OCI-LY1 (cell line): ENCODE results near the gene ACTG1.

ENCODE experiments used
- CTCF ChIP-seq: fragments of 200-600 bp; sonication (generic), shearing (Covaris generic); IDR thresholded peaks from 2 replicates; pipeline ENCODE4 v1.5.1; 2017; ENCODE audit warnings: mild to moderate bottlenecking, antibody characterized with exemption, low read length, moderate library complexity, mixed read lengths
- EZH2 ChIP-seq: fragments of 200-600 bp; sonication (generic), shearing (Covaris generic); IDR thresholded peaks from 2 replicates; pipeline ENCODE4 v1.8.0; 2017; ENCODE audit warnings: borderline replicate concordance, mixed run types, mild to moderate bottlenecking, antibody characterized with exemption, low read length, moderate library complexity, mixed read lengths

- TF ChIP-seq CTCF, result no peak
- no peak for TF ChIP-seq EZH2
Measured at GRCh38 chr17:81471818-81472456, 40.7 kb downstream of the ACTG1 start.
